ENCODE measurements around the gene SPAG16. TPM values are rescaled to one million over a fixed set of nuclear protein-coding genes. Genes with fewer than 3 reads are reported as not detected.

Gene SPAG16
- total and polyA plus RNA-seq, 2 donors (not counting 1 experiment from before 2014, with no cell fraction given), result 24.1 to 36.8 TPM

GRCh38 chr2:213237251-213237650 is 47.0 kb upstream of the SPAG16 start:
- H3K27ac ChIP-seq (ENCODE audit: insufficient read depth, low read length), result no peak overlapping the region
- TF ChIP-seq EZH2 (IDR thresholded peaks at IDR 0.05; ENCODE audit: low read length, missing control alignments) (no peak), CTCF (conservative IDR thresholded peaks at IDR 0.05 in 1 of 2, IDR thresholded peaks at IDR 0.05 in 1 of 2; ENCODE audit: low read depth in 1 of 2, low read length in 2 of 2) (no peak)
- H3K4me2 ChIP-seq (ENCODE audit: extremely low read depth, insufficient read depth, low read length), result peak overlapping the region; percentile 28

GRCh38 chr2:213237787-213238186 is 46.5 kb upstream of the SPAG16 start:
- no peak for DNase-seq (ENCODE audit: low read depth in 2 of 2)
- Histone ChIP-seq H3K27me3 (ENCODE audit: control insufficient read depth, insufficient read depth, low read length) (no peaks in the 10 kb centered on the region), H3K36me3 (ENCODE audit: control insufficient read depth, insufficient read depth, low read length) (no peaks in the 10 kb centered on the region), H2AFZ (ENCODE audit: low read length) (no peak overlapping the region), H3K9ac (ENCODE audit: insufficient read depth, low read length) (no peak overlapping the region), H4K20me1 (ENCODE audit: control insufficient read depth, extremely low read depth, insufficient read depth, low read length) (no peaks in the 10 kb centered on the region), H3K4me2 (ENCODE audit: extremely low read depth, insufficient read depth, low read length) (peak overlapping the region; percentile 28), H3K4me3 (replicated peaks in 1 of 4; ENCODE audit: control extremely low read depth in 1 of 4, insufficient read depth in 1 of 4, low read depth in 3 of 4, low read length in 4 of 4) (no peak overlapping the region), H3K79me2 (ENCODE audit: control insufficient read depth, insufficient read depth, low read length) (no peaks in the 10 kb centered on the region), H3K27ac (ENCODE audit: insufficient read depth, low read length) (peak overlapping the region; percentile 24), H3K9me3 (ENCODE audit: control insufficient read depth, insufficient read depth, low read depth, low read length) (no peaks in the 10 kb centered on the region), H3K4me1 (ENCODE audit: control insufficient read depth, extremely low read depth, insufficient read depth, low read length) (peaks cover 9% of the 10 kb centered on the region)
- TF ChIP-seq EZH2 (IDR thresholded peaks at IDR 0.05; ENCODE audit: low read length, missing control alignments) (no peak), CTCF (conservative IDR thresholded peaks at IDR 0.05 in 1 of 2, IDR thresholded peaks at IDR 0.05 in 1 of 2; ENCODE audit: low read depth in 1 of 2, low read length in 2 of 2) (no peak)

More at GRCh38 chr2:213237251-213237650, 47.0 kb upstream of the SPAG16 start:
- Histone ChIP-seq H3K4me1 (ENCODE audit: control insufficient read depth, extremely low read depth, insufficient read depth, low read length) (peaks cover 9% of the 10 kb centered on the region), H3K36me3 (ENCODE audit: control insufficient read depth, insufficient read depth, low read length) (no peaks in the 10 kb centered on the region), H2AFZ (ENCODE audit: low read length) (no peak overlapping the region), H3K27me3 (ENCODE audit: control insufficient read depth, insufficient read depth, low read length) (no peaks in the 10 kb centered on the region), H3K4me3 (replicated peaks in 1 of 4; ENCODE audit: control extremely low read depth in 1 of 4, insufficient read depth in 1 of 4, low read depth in 3 of 4, low read length in 4 of 4) (no peak overlapping the region), H3K9me3 (ENCODE audit: control insufficient read depth, insufficient read depth, low read depth, low read length) (no peaks in the 10 kb centered on the region), H3K9ac (ENCODE audit: insufficient read depth, low read length) (no peak overlapping the region), H4K20me1 (ENCODE audit: control insufficient read depth, extremely low read depth, insufficient read depth, low read length) (no peaks in the 10 kb centered on the region), H3K79me2 (ENCODE audit: control insufficient read depth, insufficient read depth, low read length) (no peaks in the 10 kb centered on the region)
- DNase-seq (ENCODE audit: low read depth in 2 of 2), result peak in 1 of 2 donors; percentile 18

- TF ChIP-seq EZH2 (IDR thresholded peaks at IDR 0.05; ENCODE audit: low read length, missing control alignments) (no peak), CTCF (conservative IDR thresholded peaks at IDR 0.05 in 1 of 2, IDR thresholded peaks at IDR 0.05 in 1 of 2; ENCODE audit: low read depth in 1 of 2, low read length in 2 of 2) (no peak)
- Histone ChIP-seq H3K27me3 (ENCODE audit: control insufficient read depth, insufficient read depth, low read length) (no peaks in the 10 kb centered on the region), H3K9me3 (ENCODE audit: control insufficient read depth, insufficient read depth, low read depth, low read length) (no peaks in the 10 kb centered on the region), H3K4me1 (ENCODE audit: control insufficient read depth, extremely low read depth, insufficient read depth, low read length) (peaks cover 9% of the 10 kb centered on the region), H3K4me3 (replicated peaks in 1 of 4; ENCODE audit: control extremely low read depth in 1 of 4, insufficient read depth in 1 of 4, low read depth in 3 of 4, low read length in 4 of 4) (peak overlapping the region in 2 of 4 experiments; percentile 10 to 21), H4K20me1 (ENCODE audit: control insufficient read depth, extremely low read depth, insufficient read depth, low read length) (no peaks in the 10 kb centered on the region), H3K9ac (ENCODE audit: insufficient read depth, low read length) (no peak overlapping the region), H2AFZ (ENCODE audit: low read length) (no peak overlapping the region), H3K4me2 (ENCODE audit: extremely low read depth, insufficient read depth, low read length) (peak overlapping the region; percentile 44), H3K36me3 (ENCODE audit: control insufficient read depth, insufficient read depth, low read length) (no peaks in the 10 kb centered on the region), H3K79me2 (ENCODE audit: control insufficient read depth, insufficient read depth, low read length) (no peaks in the 10 kb centered on the region), H3K27ac (ENCODE audit: insufficient read depth, low read length) (peak overlapping the region; percentile 34)
- peak; percentile 77 to 96 for DNase-seq (ENCODE audit: low read depth in 2 of 2)
These were observed 45.3 kb upstream of the SPAG16 start for GRCh38 chr2:213238753-213239495.

Data from fibroblast of lung (primary cell).